ENCODE results near the gene WNT3.

DNA sequence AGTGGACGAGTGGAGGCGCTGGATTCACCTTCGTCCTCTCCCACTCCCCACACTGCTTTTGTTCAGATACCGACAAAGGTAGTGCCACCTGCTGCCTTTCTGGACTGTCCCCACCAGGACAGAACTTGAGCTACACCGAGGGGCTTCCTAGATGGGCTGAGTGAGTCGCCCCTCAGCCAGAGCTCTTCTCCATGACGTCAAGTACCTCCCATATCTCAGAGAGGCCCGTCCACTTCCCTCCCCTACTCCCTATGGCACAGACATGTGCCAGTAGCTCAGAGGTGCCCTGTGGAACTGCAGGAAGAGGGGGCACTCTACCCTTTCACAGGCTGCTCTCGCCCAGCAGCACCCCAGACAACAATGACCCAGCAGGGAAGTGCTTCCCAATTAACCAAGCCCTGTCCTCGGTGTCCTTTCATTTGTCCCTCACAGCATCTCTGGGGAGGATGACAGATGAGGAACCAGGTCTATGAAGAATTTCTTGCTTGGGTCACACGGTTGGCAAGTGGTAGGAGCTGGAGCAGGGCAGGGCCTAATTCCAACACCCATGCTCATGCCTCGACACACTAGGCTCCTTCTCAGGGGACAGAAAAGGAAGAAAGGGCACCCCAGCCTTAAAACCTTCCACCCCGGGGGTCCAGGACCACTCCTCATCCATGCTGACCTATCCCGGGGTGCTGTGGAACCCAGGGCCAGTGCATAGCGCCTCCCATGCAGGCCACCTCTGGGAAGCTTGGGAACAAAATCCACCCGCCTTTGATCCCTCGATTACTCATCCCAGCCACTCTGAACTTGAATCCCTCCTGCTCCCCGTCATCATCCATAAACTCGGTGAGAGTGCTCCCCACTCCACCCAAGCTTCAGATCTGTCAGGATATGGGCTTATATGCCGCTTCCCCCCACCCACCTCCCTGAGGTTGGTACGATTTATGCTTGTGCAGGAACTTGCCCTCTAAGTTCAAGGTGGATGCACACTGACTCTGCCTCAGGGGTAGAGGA lies 51.7 kb downstream of the WNT3 start:
- TF ChIP-seq, protein P1, sequence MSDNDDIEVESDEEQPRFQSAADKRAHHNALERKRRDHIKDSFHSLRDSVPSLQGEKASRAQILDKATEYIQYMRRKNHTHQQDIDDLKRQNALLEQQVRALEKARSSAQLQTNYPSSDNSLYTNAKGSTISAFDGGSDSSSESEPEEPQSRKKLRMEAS (IDR thresholded peaks at IDR 0.05), result no peak
- TF ChIP-seq, protein P2, sequence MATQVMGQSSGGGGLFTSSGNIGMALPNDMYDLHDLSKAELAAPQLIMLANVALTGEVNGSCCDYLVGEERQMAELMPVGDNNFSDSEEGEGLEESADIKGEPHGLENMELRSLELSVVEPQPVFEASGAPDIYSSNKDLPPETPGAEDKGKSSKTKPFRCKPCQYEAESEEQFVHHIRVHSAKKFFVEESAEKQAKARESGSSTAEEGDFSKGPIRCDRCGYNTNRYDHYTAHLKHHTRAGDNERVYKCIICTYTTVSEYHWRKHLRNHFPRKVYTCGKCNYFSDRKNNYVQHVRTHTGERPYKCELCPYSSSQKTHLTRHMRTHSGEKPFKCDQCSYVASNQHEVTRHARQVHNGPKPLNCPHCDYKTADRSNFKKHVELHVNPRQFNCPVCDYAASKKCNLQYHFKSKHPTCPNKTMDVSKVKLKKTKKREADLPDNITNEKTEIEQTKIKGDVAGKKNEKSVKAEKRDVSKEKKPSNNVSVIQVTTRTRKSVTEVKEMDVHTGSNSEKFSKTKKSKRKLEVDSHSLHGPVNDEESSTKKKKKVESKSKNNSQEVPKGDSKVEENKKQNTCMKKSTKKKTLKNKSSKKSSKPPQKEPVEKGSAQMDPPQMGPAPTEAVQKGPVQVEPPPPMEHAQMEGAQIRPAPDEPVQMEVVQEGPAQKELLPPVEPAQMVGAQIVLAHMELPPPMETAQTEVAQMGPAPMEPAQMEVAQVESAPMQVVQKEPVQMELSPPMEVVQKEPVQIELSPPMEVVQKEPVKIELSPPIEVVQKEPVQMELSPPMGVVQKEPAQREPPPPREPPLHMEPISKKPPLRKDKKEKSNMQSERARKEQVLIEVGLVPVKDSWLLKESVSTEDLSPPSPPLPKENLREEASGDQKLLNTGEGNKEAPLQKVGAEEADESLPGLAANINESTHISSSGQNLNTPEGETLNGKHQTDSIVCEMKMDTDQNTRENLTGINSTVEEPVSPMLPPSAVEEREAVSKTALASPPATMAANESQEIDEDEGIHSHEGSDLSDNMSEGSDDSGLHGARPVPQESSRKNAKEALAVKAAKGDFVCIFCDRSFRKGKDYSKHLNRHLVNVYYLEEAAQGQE (IDR thresholded peaks at IDR 0.05; ENCODE audit: low read depth), result no peak
- TF ChIP-seq EP300 (IDR thresholded peaks at IDR 0.05; ENCODE audit: borderline replicate concordance) (no peak), TAF1 (IDR thresholded peaks at IDR 0.05; ENCODE audit: low read depth) (no peak), CREB1 (IDR thresholded peaks at IDR 0.05; ENCODE audit: low read depth) (no peak), FOXM1 (IDR thresholded peaks at IDR 0.05; ENCODE audit: borderline replicate concordance, low read depth) (no peak)

Data from Ishikawa (cell line).